DMS79 treated with DMSO at 0.1 percent for 48 hours (cell line): ENCODE measurements around the gene DIS3.
"Not testable (repeated sequence)": the region's sequence is repeated elsewhere in the genome, so short reads cannot be mapped to it uniquely, and the experiment has no call there.

Experiments
- DNase-seq: peaks from one replicate; lab custom pipeline; 2025; lab: John Stamatoyannopoulos, UW

DIS3 gene

GRCh38 chr13:72781451-72782439 is at the start of gene DIS3, which contains the start of gene PIBF1:
Gene DIS3, minus strand, starts transcription at chr13:72781900. Its CDS starts 68 bp downstream, at chr13:72781832.
Gene PIBF1, plus strand, starts transcription at chr13:72782133. Its CDS starts 1,337 bp downstream, at chr13:72783470.
- peak; percentile 92 for DNase-seq

DNA sequence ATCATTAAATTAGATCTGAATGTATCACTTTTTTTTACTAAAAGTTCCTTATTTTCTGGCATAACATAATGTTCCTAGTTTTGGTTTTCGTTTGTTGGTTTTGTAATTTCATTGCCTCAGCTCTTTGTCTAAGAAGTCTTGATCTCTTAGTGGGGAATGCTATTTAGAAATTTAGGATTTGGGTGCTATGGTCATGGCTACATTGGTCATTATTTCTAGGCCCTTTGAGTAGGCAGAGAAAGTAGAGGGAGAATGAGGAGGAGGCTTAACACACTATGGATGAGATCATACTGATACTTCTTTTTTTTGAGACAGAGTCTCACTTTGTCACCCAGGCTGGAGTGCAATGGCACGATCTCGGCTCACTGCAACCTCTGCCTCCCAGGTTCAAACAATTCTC is 42.0 kb upstream of the DIS3 start:
- DNase-seq, result no peak

- no peak for DNase-seq
Measured at GRCh38 chr13:72823081-72823480, 41.4 kb upstream of the DIS3 start.

GRCh38 chr13:72820898-72821279 is 39.2 kb upstream of the DIS3 start:
- no peak for DNase-seq

DNA sequence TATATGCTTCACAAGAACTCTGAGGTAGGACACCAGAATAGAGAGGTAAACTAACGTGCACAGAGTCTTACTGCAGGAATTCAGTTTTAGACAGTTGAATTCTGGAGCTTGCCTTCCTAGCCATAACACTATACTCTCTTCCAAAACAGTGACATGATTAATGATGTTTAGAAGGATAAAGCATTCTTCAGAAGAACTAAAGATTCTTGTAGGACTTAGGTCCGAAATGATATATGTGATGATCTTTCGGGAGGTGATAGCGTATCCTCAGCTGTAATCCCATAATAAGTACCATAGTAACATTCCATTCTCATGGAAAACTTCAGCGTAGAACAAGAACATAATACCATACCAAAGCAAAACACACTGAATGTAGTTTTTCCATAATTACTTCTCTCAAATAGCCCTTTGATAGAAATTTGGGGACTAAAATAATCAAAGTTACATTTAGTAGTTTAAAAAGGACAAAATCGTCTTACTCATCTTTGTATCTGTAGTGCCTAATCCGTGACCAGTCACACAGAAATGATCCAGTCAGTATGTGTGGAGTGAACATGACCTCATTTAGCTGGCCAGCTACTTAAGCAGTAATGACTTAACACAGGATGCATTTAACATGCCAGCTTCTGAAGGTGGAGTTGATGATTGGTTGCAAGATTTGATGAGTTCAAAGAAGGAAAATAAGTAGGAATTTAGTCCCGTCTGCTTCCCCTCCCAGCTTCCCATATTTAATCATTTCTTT is 38.6 kb upstream of the DIS3 start:
- no peak for DNase-seq

GRCh38 chr13:72808917-72809500 is 27.3 kb upstream of the DIS3 start:
- peak; percentile 29 for DNase-seq

DNA sequence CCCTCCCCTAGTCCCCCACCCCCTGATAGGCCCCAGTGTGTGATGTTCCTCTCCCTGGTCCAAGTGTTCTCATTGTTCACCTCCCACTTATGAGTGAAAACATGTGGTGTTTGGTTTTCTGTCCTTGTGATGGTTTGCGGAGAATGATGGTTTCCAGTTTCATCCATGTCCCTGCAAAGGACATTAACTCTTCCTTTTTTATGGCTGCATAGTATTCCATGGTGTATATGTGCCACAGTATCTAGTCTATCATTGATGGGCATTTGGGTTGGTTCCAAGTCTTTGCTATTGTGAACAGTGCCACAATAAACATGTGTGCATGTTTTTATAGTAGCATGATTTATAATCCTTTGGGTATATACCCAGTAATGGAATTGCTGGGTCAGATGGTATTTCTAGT is 24.8 kb upstream of the DIS3 start:
- DNase-seq, result not testable (repeated sequence)

DNA sequence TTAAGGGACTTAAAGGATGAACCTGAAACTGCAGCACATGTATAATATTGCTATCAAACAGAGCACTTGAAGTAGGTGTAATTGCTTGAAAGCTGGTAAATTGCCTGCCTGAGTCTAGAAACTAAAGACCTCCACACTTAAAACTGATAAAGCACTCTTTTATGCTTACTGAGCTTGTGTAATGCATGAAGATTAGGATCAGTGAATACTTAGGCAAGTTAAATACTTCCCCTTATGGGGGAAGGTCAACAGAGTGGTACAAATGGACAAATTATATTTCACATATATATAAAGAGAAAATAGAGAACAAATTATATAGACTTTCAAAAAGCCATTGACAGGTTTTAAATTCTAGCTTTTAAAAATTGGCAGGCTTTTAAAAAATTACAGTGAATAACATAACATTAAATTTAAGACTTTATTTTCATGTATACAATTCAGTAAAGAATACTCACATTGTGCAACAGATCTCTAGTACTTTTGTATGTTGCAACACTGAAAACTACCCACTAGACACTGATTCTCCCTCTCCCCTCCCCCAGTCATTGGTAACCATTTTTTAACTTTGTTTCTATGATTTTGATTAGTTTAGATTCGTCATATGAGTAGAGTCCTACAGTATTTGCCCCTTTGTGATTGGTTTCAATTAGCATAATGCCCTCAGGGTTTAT is 24.1 kb upstream of the DIS3 start:
- no peak for DNase-seq

DNA sequence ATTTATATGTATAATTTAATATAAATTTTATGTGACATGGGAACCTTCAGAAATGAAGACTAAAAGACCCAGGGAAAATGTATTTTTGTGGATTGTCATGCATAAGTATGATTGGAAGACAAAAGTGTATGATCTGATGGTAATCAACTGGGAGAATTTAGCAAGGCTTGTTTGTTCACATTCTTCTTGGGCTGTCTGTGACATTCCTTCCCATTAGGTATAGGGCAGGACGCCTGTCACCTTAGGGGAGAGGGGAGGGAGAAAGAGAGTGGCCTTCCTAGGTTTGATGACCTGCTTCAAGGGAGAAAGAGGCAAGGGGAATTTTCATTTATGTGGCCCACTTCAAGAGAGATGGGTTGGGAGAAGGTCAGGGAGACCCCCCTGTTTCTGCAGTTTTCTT is 22.6 kb upstream of the DIS3 start:
- DNase-seq, result no peak

DNA sequence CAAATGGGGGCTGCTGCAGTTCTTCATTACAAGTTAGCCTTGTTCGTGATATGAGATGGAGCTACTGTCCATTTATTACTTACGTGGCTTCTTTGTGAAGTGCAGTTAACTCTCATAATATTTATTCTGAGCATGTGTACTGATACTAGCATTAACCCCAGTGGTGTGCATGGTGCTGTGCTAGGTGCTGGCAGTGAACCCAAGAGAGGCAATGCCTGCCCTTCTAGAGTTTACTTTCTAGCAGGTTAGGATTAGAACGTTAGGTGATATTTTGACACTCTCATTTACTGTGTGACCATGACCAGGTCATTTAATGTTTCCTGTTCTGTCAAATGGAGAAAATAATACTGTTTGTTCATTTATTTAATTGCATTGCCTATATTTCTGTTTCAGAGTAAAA is 17.1 kb upstream of the DIS3 start:
- DNase-seq, result no peak

DNA sequence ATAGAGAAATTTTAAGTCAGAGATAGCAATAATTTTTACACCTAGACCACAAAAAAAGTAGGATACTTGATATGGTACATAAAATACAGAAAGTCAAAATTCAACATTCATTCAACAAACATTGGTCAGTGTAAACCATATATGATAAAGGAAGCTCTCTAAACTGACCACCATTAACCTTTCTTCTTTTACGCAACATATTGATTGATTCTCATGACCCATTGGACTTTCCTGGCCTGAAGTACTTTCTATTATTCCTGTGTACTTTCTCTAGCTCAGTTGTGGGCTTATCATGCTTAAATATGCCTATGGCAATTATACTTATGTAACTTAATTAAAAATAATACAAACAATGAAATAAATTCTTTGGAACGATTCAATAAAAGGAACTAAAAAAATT is 10.9 kb upstream of the DIS3 start:
- DNase-seq, result no peak

- no peak for DNase-seq
Measured at GRCh38 chr13:72788831-72789230, 7.1 kb upstream of the DIS3 start.

DNA sequence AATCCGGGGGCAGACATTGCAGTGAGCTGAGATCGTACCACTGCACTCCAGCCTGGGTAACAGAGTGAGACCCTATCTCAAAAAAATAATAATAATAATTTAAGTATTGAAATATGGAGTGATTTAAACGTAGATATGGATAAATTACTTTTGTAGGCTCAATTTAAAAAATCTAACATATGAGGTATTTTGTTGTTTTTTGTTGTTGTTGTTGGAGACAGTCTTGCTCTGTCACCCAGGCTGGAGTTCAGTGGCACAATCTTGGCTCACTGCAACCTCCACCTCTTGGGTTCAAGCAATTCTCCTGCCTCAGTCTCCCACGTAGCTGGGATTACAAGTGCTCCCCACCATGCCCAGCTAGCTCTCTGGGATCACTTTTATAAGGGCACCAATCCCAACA is 3.0 kb upstream of the DIS3 start:
- DNase-seq, result not testable (repeated sequence)

GRCh38 chr13:72782717-72783116 is 1.0 kb upstream of the DIS3 start:
- peak; percentile 10 for DNase-seq

- no peak for DNase-seq
Measured at GRCh38 chr13:72774019-72774418, 7.7 kb downstream of the DIS3 start.

DNA sequence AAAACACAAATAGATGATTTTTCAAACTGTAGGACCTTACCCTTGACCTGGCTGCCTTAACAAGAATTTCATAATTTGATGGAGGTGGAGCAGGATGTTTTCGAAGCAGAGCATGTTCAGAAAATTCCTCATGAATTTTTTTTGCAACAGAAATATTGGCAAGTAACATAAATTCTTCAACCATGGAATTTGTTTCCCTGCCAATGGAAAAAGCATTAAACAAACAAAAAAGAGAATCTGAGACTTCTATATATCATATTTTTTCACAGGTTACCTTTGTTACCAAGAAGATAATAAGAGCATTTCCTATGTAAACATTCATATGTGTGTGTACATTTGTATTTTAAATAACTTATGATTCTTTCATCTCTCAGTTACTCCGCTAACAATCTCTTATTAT is 18.3 kb downstream of the DIS3 start:
- no peak for DNase-seq

DNA sequence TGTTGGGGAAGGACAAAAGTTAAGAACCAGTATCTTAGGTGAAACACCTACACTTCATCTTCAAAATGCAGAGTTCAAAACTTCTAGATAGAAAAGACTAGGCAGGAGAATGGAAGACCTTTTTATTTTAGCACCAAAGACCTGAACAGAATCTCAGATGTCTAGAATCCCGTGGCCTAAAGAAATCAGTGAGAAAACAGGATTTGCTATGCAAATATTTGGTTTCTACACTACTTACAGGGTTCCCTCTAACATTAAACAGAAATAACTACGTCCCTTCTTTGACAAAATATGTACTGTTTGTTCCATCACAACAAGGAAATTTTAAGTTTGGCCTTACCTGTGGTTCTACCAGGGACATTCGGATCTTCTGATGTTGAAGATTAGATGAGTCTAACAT is 21.5 kb downstream of the DIS3 start:
- DNase-seq, result no peak

GRCh38 chr13:72757792-72758535 is 23.7 kb downstream of the DIS3 start:
- no peak for DNase-seq

GRCh38 chr13:72754111-72754510 is 27.6 kb downstream of the DIS3 start:
- no peak for DNase-seq

DNA sequence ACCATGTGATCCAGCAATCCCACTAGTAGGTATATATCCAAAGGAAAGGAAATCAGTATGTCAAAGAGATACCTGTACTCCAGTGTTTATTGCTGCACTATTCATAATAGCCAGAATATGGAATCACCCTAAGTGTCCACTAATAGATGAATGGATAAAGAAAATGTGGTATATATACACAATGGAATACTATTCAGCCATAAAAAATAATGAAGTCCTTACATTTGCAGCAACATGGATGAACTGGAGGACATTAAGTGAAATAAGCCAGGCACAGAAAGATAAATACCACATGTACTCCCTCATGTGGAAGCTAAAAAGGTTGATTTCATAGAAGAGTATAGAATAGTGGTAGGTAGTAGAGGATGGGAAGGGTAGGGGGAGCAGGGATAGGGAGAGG is 30.5 kb downstream of the DIS3 start:
- DNase-seq, result no peak

DNA sequence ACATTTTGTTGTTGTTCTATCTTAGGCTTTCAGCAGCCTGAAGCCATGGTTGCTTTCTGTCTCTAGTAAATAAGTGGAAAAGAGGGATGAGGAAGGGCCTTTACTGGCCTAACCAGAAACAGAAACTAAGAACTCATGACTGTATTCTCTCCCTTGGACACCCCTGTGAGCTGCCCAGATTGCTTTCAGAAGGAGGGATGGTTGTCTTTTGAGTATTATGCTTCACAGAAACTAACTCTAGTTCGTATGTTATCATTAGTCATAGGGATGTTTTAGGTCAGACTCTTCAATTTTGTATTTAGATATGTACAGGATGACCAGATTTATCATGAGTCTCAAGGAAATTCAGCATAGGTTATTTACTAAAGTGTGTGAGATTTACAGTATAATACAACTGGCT is 36.4 kb downstream of the DIS3 start:
- DNase-seq, result no peak
